HFF-Myc (cell line): ENCODE results near the gene CFAP92.
A peak's percentile ranks its signal among the peaks of the same experiment; 100 is the strongest.

Experiments used
- DNase-seq: peaks from one replicate; pipeline ENCODE4 v3.0.0-alpha.2; 2011; ENCODE audit warnings: low read depth; ENCODE audit errors: extremely low read depth
- H3K4me3 ChIP-seq: replicated peaks from 2 replicates; pipeline ENCODE4 v1.5.1; 2011; ENCODE audit warnings: low read depth, mild to moderate bottlenecking, control low read depth, low read length
- CTCF ChIP-seq: IDR thresholded peaks from 2 replicates; pipeline ENCODE4 v1.5.1; 2012; ENCODE audit warnings: mild to moderate bottlenecking, low read depth, low read length, control low read depth; ENCODE audit errors: missing control alignments

CFAP92 gene

GRCh38 chr3:128993461-128994172, at the start of gene CFAP92:
CFAP92 (minus strand) TSS chr3:128994076; CDS start chr3:128993304, 772 bp downstream.
- no peak for DNase-seq
- peak within 1 kb of the TSS; percentile 40 for H3K4me3 ChIP-seq
- TF ChIP-seq CTCF = no peak

GRCh38 chr3:129040579-129041300, 46.9 kb upstream of the CFAP92 start:
- TF ChIP-seq CTCF = no peak
- no peak overlapping the region for H3K4me3 ChIP-seq
- no peak for DNase-seq

- no peak overlapping the region for H3K4me3 ChIP-seq
- no peak for TF ChIP-seq CTCF
- no peak for DNase-seq
These were observed 46.1 kb upstream of the CFAP92 start for GRCh38 chr3:129040039-129040336.

- no peak overlapping the region for H3K4me3 ChIP-seq
- TF ChIP-seq CTCF = no peak
- DNase-seq = no peak
These were observed 45.6 kb upstream of the CFAP92 start for GRCh38 chr3:129039271-129040038.

GRCh38 chr3:129038121-129038855, 44.4 kb upstream of the CFAP92 start:
- DNase-seq = no peak
- no peak overlapping the region for H3K4me3 ChIP-seq
- TF ChIP-seq CTCF = no peak

GRCh38 chr3:129037093-129037419, 43.2 kb upstream of the CFAP92 start:
- H3K4me3 ChIP-seq = no peak overlapping the region
- DNase-seq = no peak
- no peak for TF ChIP-seq CTCF
